Spleen (tissue), 11 donors: Measurements from ENCODE around the gene SLC39A10. TPM values are rescaled to one million over a fixed set of nuclear protein-coding genes. Genes with fewer than 3 reads are reported as not detected.
"Not testable (repeated sequence)": the region's sequence is repeated elsewhere in the genome, so short reads cannot be mapped to it uniquely, and the experiment has no call there.

Source experiments
- DNase-seq: peaks from one replicate; pipeline ENCODE4 v3.0.0-alpha.2; 2020
- H3K27ac ChIP-seq, 8 donors: fragments of 200-600 bp; sonication (generic) in 7 of 8; 1 replicate in 4 of 8; 2 replicates in 4 of 8; pipeline versions ENCODE4 v1.5.0 to v1.8.0; 2016 to 2021; ENCODE audit warnings: inconsistent platforms in 4 of 8, mild to moderate bottlenecking in 4 of 8, moderate library complexity in 1 of 8
- H3K27me3 ChIP-seq, 7 donors: fragments of 200-600 bp; sonication (generic) in 6 of 7; replicated peaks in 1 of 7; 1 replicate in 4 of 7; 2 replicates in 3 of 7; pipeline versions ENCODE4 v1.5.0 to v1.8.0; 2016 to 2021; ENCODE audit warnings: inconsistent platforms in 3 of 7, mild to moderate bottlenecking in 1 of 7
- H3K36me3 ChIP-seq, 6 donors: fragments of 200-600 bp; sonication (generic) in 5 of 6; 1 replicate in 4 of 6; 2 replicates in 2 of 6; pipeline versions ENCODE4 v1.5.0 to v1.8.0; 2016 to 2021; ENCODE audit warnings: inconsistent platforms in 2 of 6
- H3K4me1 ChIP-seq, 6 donors: fragments of 200-600 bp; sonication (generic) in 5 of 6; 1 replicate in 3 of 6; 2 replicates in 3 of 6; pipeline versions ENCODE4 v1.5.0 to v1.8.0; 2016 to 2021; ENCODE audit warnings: inconsistent platforms in 3 of 6
- H3K4me3 ChIP-seq, 8 donors: fragments of 200-600 bp; sonication (generic) in 7 of 8; 1 replicate in 4 of 8; 2 replicates in 4 of 8; pipeline versions ENCODE4 v1.5.0 to v1.8.0; 2016 to 2021; ENCODE audit warnings: inconsistent platforms in 4 of 8, mild to moderate bottlenecking in 4 of 8, moderate library complexity in 2 of 8
- H3K9me3 ChIP-seq, 8 donors: fragments of 200-600 bp; sonication (generic) in 7 of 8; 1 replicate in 4 of 8; 2 replicates in 4 of 8; pipeline versions ENCODE4 v1.5.0 to v1.8.0; 2016 to 2021; ENCODE audit warnings: inconsistent platforms in 4 of 8
- CTCF ChIP-seq, 11 experiments: fragments of 200-600 bp in 7 of 11; fragments of 450-650 bp in 4 of 11; sonication (generic) in 4 of 11; IDR thresholded peaks in 8 of 11; conservative IDR thresholded peaks in 3 of 11; 1 replicate in 7 of 11; 2 replicates in 4 of 11; pipeline versions ENCODE4 v1.4.0 to v1.8.0; 2016 to 2021; ENCODE audit warnings: antibody characterized with exemption in 11 of 11, inconsistent platforms in 4 of 11, mild to moderate bottlenecking in 1 of 11
- POLR2A ChIP-seq, 3 donors: fragments of 450-650 bp; IDR thresholded peaks; one replicate each; pipeline ENCODE4 v1.5.1; 2017; ENCODE audit warnings: antibody characterized with exemption in 3 of 3, mild to moderate bottlenecking in 1 of 3
- POLR2AphosphoS5 ChIP-seq, 3 donors: sonication (generic); formaldehyde crosslinking; IDR thresholded peaks; one replicate each; pipeline ENCODE4 v1.5.1; 2017; ENCODE audit warnings: antibody characterized with exemption in 3 of 3
- WGBS, 5 donors: extraction: QIAGEN DNeasy Blood & Tissue Kit in 3 of 5; methylation state at CpG; one replicate each; pipeline versions ENCODE4 v1.1.5 to v1.1.7; 2013 to 2018; 5-methylcytosine and 5-hydroxymethylcytosine counted together
- intact Hi-C: fragments of 100-400 bp; cut with DNase I; formaldehyde crosslinking; loops from one replicate; pipeline ENCODE4 v1.15.0; 2023; ENCODE audit warnings: low total_unique reads
- polyA plus RNA-seq, 3 donors: library from polyadenylated mRNA; stranded (reverse); fragments of 200-250 nt; gene quantifications; one replicate each; pipeline ENCODE4 v1.2.1, GENCODE V29; 2013
- total RNA-seq, 7 donors: library from RNA; depleted of rRNA in 3 of 7; stranded (reverse); fragments of >200 nt in 3 of 7; fragmentation: NEBNext Ultra II Directional in 4 of 7; extraction: Animal tissue kit (Norgen Biotek cat#: 25700) in 4 of 7; gene quantifications; one replicate each; pipeline versions ENCODE4 v1.1.0 to v1.2.1, GENCODE V29; 2016 to 2021
- donor health status: healthy with polysubstance abuse.
- donor health status: DM: no; HTN: no; CAD: no; lungs with moderate emphysema.
- donor health status: DM: no; HTN: no; CAD: no.
- donor health status: Bipolar disorder and iron deficiency.
- donor health status: healthy.
- donor health status: DM: no; HTN: no; CAD: no.
- donor health status: DM: yes; HTN: yes; CAD: no.

SLC39A10 gene
- total and polyA plus RNA-seq, 10 donors = 7.9 to 78.1 (median 51.6) TPM

- intact Hi-C loops = loop anchor here (10.0 kb wide), 1 partner anchor 400 kb away; the partner anchor contains the start of gene DNAH7
- Histone ChIP-seq H3K27me3 (no peaks in the 10 kb centered on the region), H3K36me3 (no peaks in the 10 kb centered on the region), H3K27ac (no peak overlapping the region), H3K4me3 (no peak overlapping the region), H3K4me1 (peaks cover 29 to 79% (median 61%) of the 10 kb centered on the region in 6 donors), H3K9me3 (no peaks in the 10 kb centered on the region)
- DNase-seq = no peak
- 73 to 92% (median 78%) methylated on average over 1 of the region's 1 CpG for WGBS, 5 donors
- no peak for TF ChIP-seq POLR2AphosphoS5 (IDR thresholded peaks at IDR 0.05)
- no peak for TF ChIP-seq CTCF (IDR thresholded peaks at IDR 0.05 in 8 of 11, conservative IDR thresholded peaks at IDR 0.05 in 3 of 11)
- TF ChIP-seq POLR2A (IDR thresholded peaks at IDR 0.05) = no peak
Measured at GRCh38 chr2:195664528-195664927, 7.5 kb downstream of the SLC39A10 start.

- not testable (repeated sequence) for H3K9me3 ChIP-seq, H3K27ac ChIP-seq, DNase-seq, H3K27me3 ChIP-seq, H3K4me3 ChIP-seq, H3K36me3 ChIP-seq
- intact Hi-C loops = loop anchor here (10.0 kb wide), 1 partner anchor 400 kb away; the partner anchor contains the start of gene DNAH7
- 85 to 97% (median 89%) methylated on average over 4 of the region's 4 CpGs for WGBS, 5 donors
- H3K4me1 ChIP-seq = peaks cover 24 to 72% (median 55%) of the 10 kb centered on the region in 6 donors
Measured at GRCh38 chr2:195665153-195665552, 8.1 kb downstream of the SLC39A10 start.

- no peak for DNase-seq
Measured at GRCh38 chr2:195666113-195666712, 9.2 kb downstream of the SLC39A10 start.

GRCh38 chr2:195667974-195668373 lies 10.9 kb downstream of the SLC39A10 start:
- Histone ChIP-seq H3K27ac (no peak overlapping the region), H3K4me3 (no peak overlapping the region), H3K9me3 (no peaks in the 10 kb centered on the region), H3K27me3 (no peaks in the 10 kb centered on the region), H3K4me1 (peaks cover 15 to 44% (median 28%) of the 10 kb centered on the region in 6 donors), H3K36me3 (no peaks in the 10 kb centered on the region)
- no peak for DNase-seq
- no peak for TF ChIP-seq POLR2AphosphoS5 (IDR thresholded peaks at IDR 0.05)
- TF ChIP-seq CTCF (IDR thresholded peaks at IDR 0.05 in 8 of 11, conservative IDR thresholded peaks at IDR 0.05 in 3 of 11) = no peak
- TF ChIP-seq POLR2A (IDR thresholded peaks at IDR 0.05) = no peak
- intact Hi-C loops = loop anchor here (10.0 kb wide), 1 partner anchor 397 kb away; the partner anchor contains the start of gene DNAH7

More at GRCh38 chr2:195666113-195666712, 9.2 kb downstream of the SLC39A10 start:
- Histone ChIP-seq H3K4me1 (peaks cover 18 to 62% (median 44%) of the 10 kb centered on the region in 6 donors), H3K27me3 (no peaks in the 10 kb centered on the region), H3K4me3 (no peak overlapping the region), H3K27ac (no peak overlapping the region), H3K36me3 (no peaks in the 10 kb centered on the region), H3K9me3 (no peaks in the 10 kb centered on the region)
- TF ChIP-seq CTCF (IDR thresholded peaks at IDR 0.05 in 8 of 11, conservative IDR thresholded peaks at IDR 0.05 in 3 of 11) (no peak), POLR2AphosphoS5 (IDR thresholded peaks at IDR 0.05) (peak in 1 of 3 donors; percentile 15), POLR2A (IDR thresholded peaks at IDR 0.05) (no peak)
- intact Hi-C loops = loop anchor here (10.0 kb wide), 1 partner anchor 399 kb away; the partner anchor contains the start of gene DNAH7
- WGBS, 5 donors = 75 to 80% (median 77%) methylated on average over 3 of the region's 3 CpGs
